Ascending aorta (tissue), 2 donors: ENCODE results near the gene AIG1. TPM values are rescaled to one million over a fixed set of nuclear protein-coding genes. Genes with fewer than 3 reads are reported as not detected.
"Not testable (repeated sequence)": the region's sequence is repeated elsewhere in the genome, so short reads cannot be mapped to it uniquely, and the experiment has no call there.

Source experiments
- DNase-seq, 2 donors: peaks; one replicate each; pipeline ENCODE4 v3.0.0-alpha.2; 2019; ENCODE audit warnings: low spot score in 2 of 2
- H3K27ac ChIP-seq, 2 donors: fragments of 200-600 bp; sonication (generic); one replicate each; pipeline ENCODE4 v1.5.1; 2016 to 2017; ENCODE audit warnings: mild to moderate bottlenecking in 1 of 2
- H3K27me3 ChIP-seq: fragments of 200-600 bp; sonication (generic); one replicate; pipeline ENCODE4 v1.5.1; 2017
- H3K36me3 ChIP-seq, 2 donors: fragments of 200-600 bp; sonication (generic); one replicate each; pipeline ENCODE4 v1.5.1; 2016
- H3K4me1 ChIP-seq, 2 donors: fragments of 200-600 bp; sonication (generic); one replicate each; pipeline ENCODE4 v1.5.1; 2016 to 2017; ENCODE audit warnings: mild to moderate bottlenecking in 1 of 2
- H3K4me3 ChIP-seq, 2 donors: fragments of 200-600 bp; sonication (generic); one replicate each; pipeline ENCODE4 v1.5.1; 2016 to 2017; ENCODE audit warnings: mild to moderate bottlenecking in 1 of 2
- H3K9me3 ChIP-seq, 2 donors: fragments of 200-600 bp; sonication (generic); one replicate each; pipeline ENCODE4 v1.5.1; 2016
- CTCF ChIP-seq, 3 experiments: fragments of 200-600 bp in 2 of 3; fragments of 450-650 bp in 1 of 3; sonication (generic) in 2 of 3; IDR thresholded peaks; one replicate each; pipeline ENCODE4 v1.5.1; 2016 to 2019; ENCODE audit warnings: antibody characterized with exemption in 3 of 3, mild to moderate bottlenecking in 1 of 3, moderate library complexity in 1 of 3
- intact Hi-C: fragments of 100-400 bp; cut with DNase I; formaldehyde crosslinking; loops from one replicate; pipeline ENCODE4 v1.15.1; 2023
- total RNA-seq: library from RNA; depleted of rRNA; stranded (reverse); fragments of >200 nt; gene quantifications from one replicate; pipeline ENCODE4 v1.1.0, GENCODE V29; 2016

The AIG1 gene
- total RNA-seq, 1 donor from 2014 or later = 5.3 TPM

GRCh38 chr6:143166247-143166695, 105.6 kb downstream of the AIG1 start:
- no peak for TF ChIP-seq CTCF (IDR thresholded peaks at IDR 0.05)
- no peak overlapping the region for H3K27ac ChIP-seq
- H3K27me3 ChIP-seq = no peaks in the 10 kb centered on the region
- intact Hi-C loops = no loop called here
- H3K36me3 ChIP-seq = no peaks in the 10 kb centered on the region
- no peaks in the 10 kb centered on the region for H3K4me1 ChIP-seq
- no peak for DNase-seq
- H3K4me3 ChIP-seq = no peak overlapping the region
- H3K9me3 ChIP-seq = no peaks in the 10 kb centered on the region

- Histone ChIP-seq H3K4me1 (no peaks in the 10 kb centered on the region), H3K27ac (no peak overlapping the region), H3K36me3 (no peaks in the 10 kb centered on the region), H3K9me3 (no peaks in the 10 kb centered on the region), H3K4me3 (no peak overlapping the region), H3K27me3 (no peaks in the 10 kb centered on the region)
- no peak for TF ChIP-seq CTCF (IDR thresholded peaks at IDR 0.05)
- no peak for DNase-seq
- intact Hi-C loops = no loop called here
These were observed 106.5 kb downstream of the AIG1 start for GRCh38 chr6:143167224-143167623.

- H3K9me3 ChIP-seq = not testable (repeated sequence)
These were observed 107.7 kb downstream of the AIG1 start for GRCh38 chr6:143168396-143168816.

GRCh38 chr6:143169440-143169839, 108.8 kb downstream of the AIG1 start:
- no peak for TF ChIP-seq CTCF (IDR thresholded peaks at IDR 0.05)
- no peak for DNase-seq
- intact Hi-C loops = no loop called here
- Histone ChIP-seq H3K9me3 (no peaks in the 10 kb centered on the region), H3K4me1 (no peaks in the 10 kb centered on the region), H3K27me3 (no peaks in the 10 kb centered on the region), H3K27ac (no peak overlapping the region), H3K4me3 (no peak overlapping the region), H3K36me3 (no peaks in the 10 kb centered on the region)

More at GRCh38 chr6:143168396-143168816, 107.7 kb downstream of the AIG1 start:
- intact Hi-C loops, H3K27ac ChIP-seq, DNase-seq, H3K4me1 ChIP-seq, H3K4me3 ChIP-seq, H3K27me3 ChIP-seq, H3K36me3 ChIP-seq: not testable (repeated sequence)

GRCh38 chr6:143174516-143174915, 113.8 kb downstream of the AIG1 start:
- intact Hi-C loops = no loop called here
- no peak for DNase-seq
- Histone ChIP-seq H3K4me1 (no peaks in the 10 kb centered on the region), H3K4me3 (no peak overlapping the region), H3K27ac (no peak overlapping the region), H3K9me3 (no peaks in the 10 kb centered on the region), H3K27me3 (no peaks in the 10 kb centered on the region), H3K36me3 (peaks cover 2 to 11% of the 10 kb centered on the region in 2 donors)
- no peak for TF ChIP-seq CTCF (IDR thresholded peaks at IDR 0.05)

DNA sequence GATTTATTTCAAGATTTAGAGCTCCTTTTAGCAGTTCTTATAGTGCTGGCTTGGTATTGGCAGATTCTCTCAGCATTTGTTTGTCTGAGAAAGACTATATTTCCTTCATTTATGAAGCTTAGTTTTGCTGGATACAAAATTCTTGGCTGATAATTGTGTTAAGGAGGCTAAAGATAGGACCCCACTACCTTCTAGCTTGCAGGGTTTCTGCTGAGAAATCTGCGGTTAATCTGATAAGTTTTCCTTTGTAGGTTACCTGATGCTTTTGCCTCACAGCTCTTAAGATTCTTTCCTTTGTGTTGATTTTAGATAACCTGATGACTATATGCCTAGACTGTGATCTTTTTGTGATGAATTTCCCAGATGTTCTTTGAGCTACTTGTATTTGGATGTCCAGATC, 114.3 kb downstream of the AIG1 start:
- Histone ChIP-seq H3K27me3 (no peaks in the 10 kb centered on the region), H3K27ac (no peak overlapping the region), H3K4me3 (no peak overlapping the region), H3K9me3 (no peaks in the 10 kb centered on the region), H3K4me1 (no peaks in the 10 kb centered on the region), H3K36me3 (peaks cover 2 to 11% of the 10 kb centered on the region in 2 donors)
- no peak for DNase-seq
- TF ChIP-seq CTCF (IDR thresholded peaks at IDR 0.05) = no peak
- intact Hi-C loops = no loop called here
